Nephron progenitor cell (in vitro differentiated cells): ENCODE results near the gene MMAB.

Source experiments
- DNase-seq: peaks from one replicate; pipeline ENCODE4 v3.0.0; 2021
- H3K27ac Mint-ChIP-seq: 2 replicates; pipeline ENCODE4 v1.8.0; 2021; ENCODE audit warnings: mild to moderate bottlenecking, moderate library complexity, mixed read lengths
- H3K27me3 Mint-ChIP-seq: 2 replicates; pipeline ENCODE4 v1.8.0; 2021; ENCODE audit warnings: mild to moderate bottlenecking, low read depth, mixed read lengths; ENCODE audit not compliant: poor library complexity
- H3K36me3 Mint-ChIP-seq: 2 replicates; pipeline ENCODE4 v1.8.0; 2021; ENCODE audit warnings: low read depth, mixed read lengths
- H3K4me1 Mint-ChIP-seq: 2 replicates; pipeline ENCODE4 v1.8.0; 2021; ENCODE audit warnings: mixed read lengths
- H3K4me3 Mint-ChIP-seq: 2 replicates; pipeline ENCODE4 v1.8.0; 2021; ENCODE audit warnings: mild to moderate bottlenecking, moderate library complexity, mixed read lengths
- H3K9me3 Mint-ChIP-seq: 2 replicates; pipeline ENCODE4 v1.8.0; 2021; ENCODE audit warnings: mild to moderate bottlenecking, moderate library complexity, mixed read lengths
- TF ChIP-seq, protein P1 (sequence below): fragments of 200-600 bp; sonication (generic); IDR thresholded peaks from 2 replicates; pipeline ENCODE4 v1.5.0; 2021; ENCODE audit warnings: antibody characterized with exemption

Gene MMAB

DNA sequence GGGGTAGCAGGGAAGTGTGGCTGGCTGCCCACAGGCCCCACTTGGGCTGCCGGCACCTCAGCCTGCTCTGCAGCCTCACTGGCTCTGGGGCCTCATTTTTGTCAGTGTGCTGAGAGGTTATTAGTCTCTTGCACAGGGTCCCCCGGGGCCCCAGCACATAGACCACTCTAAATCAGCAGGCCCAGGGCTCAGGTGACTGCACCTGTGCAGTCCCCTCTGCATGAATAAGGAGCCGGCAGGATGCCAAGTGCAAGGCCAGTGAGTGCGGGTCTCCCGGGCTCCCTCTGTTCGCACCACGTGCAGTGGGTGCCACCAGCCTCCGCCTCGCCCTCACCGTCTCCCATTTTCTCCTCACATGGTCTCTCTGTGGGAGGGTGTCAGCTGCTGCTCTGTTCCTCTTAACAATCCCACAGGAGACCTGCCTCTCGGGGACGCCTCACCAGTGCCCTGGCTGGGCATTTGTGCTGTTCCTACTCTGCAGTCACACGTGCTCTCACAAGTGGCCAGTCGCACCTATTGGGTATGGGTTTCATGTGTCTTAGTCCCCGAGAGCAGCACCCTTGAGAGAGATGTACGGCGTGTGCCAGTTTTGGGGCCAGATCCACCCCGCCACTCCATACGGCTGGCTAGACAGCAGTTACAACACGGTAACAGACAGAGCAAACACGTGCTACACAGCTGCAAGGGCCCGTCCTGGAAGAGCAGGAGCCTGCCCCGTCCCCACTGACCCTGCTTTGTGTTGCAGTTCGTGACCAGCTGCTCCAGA lies 40.4 kb downstream of the MMAB start:
- peaks cover 19% of the 10 kb centered on the region for H3K4me1 Mint-ChIP-seq
- H3K36me3 Mint-ChIP-seq: peaks cover 25% of the 10 kb centered on the region
- H3K27ac Mint-ChIP-seq: no peak overlapping the region
- no peaks in the 10 kb centered on the region for H3K27me3 Mint-ChIP-seq
- H3K4me3 Mint-ChIP-seq: no peak overlapping the region
- H3K9me3 Mint-ChIP-seq: no peaks in the 10 kb centered on the region
- TF ChIP-seq, protein P1, sequence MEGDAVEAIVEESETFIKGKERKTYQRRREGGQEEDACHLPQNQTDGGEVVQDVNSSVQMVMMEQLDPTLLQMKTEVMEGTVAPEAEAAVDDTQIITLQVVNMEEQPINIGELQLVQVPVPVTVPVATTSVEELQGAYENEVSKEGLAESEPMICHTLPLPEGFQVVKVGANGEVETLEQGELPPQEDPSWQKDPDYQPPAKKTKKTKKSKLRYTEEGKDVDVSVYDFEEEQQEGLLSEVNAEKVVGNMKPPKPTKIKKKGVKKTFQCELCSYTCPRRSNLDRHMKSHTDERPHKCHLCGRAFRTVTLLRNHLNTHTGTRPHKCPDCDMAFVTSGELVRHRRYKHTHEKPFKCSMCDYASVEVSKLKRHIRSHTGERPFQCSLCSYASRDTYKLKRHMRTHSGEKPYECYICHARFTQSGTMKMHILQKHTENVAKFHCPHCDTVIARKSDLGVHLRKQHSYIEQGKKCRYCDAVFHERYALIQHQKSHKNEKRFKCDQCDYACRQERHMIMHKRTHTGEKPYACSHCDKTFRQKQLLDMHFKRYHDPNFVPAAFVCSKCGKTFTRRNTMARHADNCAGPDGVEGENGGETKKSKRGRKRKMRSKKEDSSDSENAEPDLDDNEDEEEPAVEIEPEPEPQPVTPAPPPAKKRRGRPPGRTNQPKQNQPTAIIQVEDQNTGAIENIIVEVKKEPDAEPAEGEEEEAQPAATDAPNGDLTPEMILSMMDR: no peak
- no peak for DNase-seq

DNA sequence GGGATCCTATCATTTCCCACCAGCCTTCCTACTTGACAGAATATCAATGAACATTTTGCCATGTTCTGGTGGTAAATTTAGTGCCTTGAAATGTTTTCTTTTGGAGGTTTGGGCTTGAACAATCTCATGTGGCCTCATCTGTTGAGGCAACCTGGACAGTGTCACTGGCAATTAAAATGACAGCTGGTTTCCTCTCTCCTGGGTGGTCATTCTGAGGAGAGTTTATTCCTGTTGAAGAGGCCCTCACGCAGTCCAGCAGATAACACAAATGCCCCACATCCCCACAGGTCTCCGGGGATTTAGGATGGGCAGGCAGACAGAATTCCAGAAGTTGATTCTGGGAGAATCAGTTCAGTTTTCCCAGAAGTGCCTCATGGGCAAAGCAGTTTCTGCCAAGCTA lies 41.9 kb downstream of the MMAB start:
- DNase-seq: no peak
- TF ChIP-seq, protein P1: no peak

DNA sequence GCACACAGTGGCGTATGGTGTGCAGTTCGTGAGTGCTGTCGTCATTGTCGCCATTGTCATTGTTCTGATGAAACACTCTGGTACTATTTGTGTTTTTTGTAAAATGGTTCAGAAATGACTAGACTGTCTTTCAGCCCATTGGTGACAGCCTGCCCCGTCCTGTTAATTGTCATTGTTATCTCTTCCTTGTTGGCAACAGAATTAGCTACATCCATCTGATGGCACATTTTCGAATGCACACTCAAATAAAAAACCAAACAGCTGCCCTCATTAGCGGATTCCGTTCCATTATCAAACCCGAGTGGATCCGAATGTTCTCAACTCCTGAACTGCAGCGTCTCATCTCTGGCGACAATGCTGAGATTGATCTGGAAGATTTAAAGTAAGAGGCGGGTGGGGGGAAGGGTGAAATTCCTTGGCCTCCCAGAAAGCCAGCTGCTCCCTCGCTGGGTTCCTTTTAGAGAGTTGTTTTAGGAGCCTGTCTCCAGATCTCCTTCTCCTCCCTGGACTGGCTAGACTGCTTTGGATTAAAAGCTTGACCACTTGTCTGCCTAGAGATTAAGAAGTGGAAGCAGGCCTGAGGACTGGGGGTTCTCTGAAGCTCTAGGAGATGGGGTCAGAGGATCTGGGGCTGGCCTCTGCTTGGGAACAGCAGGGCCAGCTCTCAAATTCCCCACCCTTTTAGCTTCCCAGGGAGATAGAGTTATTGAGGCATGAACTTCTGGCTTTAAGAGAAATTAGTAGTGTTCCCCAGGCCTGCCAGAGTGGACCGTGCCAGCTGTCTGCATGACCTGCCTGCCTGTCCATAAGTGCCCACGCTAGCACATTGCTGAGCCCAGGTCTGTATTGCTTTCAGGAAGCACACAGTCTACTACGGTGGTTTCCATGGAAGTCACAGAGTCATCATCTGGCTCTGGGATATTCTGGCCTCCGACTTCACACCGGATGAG lies 43.3 kb downstream of the MMAB start:
- H3K4me3 Mint-ChIP-seq: no peak overlapping the region
- TF ChIP-seq, protein P1: no peak
- H3K9me3 Mint-ChIP-seq: no peaks in the 10 kb centered on the region
- peak overlapping the region; percentile 71 for H3K27ac Mint-ChIP-seq
- H3K36me3 Mint-ChIP-seq: peaks cover 35% of the 10 kb centered on the region
- no peaks in the 10 kb centered on the region for H3K27me3 Mint-ChIP-seq
- H3K4me1 Mint-ChIP-seq: peaks cover 30% of the 10 kb centered on the region
- DNase-seq: no peak

More for the DNA sequence above, 41.9 kb downstream of the MMAB start:
- no peak overlapping the region for H3K27ac Mint-ChIP-seq
- no peak overlapping the region for H3K4me3 Mint-ChIP-seq
- H3K27me3 Mint-ChIP-seq: no peaks in the 10 kb centered on the region
- H3K36me3 Mint-ChIP-seq: peaks cover 29% of the 10 kb centered on the region
- peaks cover 26% of the 10 kb centered on the region for H3K4me1 Mint-ChIP-seq
- H3K9me3 Mint-ChIP-seq: no peaks in the 10 kb centered on the region

DNA sequence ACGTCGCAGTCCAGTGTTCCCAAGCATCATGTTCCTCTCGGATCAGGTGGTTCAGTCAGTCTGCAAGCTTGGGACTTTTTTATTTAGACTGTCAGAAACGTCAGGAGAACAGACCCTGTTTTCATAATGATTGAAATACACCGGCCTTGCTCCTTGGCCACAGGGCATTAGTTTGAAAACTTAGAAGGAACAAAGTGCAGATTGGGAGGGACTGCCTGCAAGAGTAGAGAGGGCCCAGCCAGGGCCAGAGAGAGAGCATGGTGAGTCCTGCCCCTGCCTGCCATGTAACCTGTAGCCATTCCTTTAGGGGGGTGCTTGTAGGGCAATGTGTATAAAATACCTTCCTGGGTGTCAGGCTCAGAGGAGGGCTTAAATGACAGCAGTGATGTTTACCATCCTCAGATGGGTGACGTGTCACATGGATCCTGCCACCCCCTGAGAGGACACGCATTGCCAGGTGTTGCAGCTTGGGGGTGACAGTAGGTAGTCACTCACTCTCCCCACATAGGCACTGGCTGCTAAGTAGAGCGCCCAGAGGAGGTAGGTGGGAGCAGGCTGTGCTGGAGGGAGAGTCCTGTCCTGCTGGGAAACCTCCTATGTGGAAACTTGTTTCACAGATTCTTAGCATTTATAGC lies 45.7 kb downstream of the MMAB start:
- Mint-ChIP-seq H3K4me3 (no peak overlapping the region), H3K27ac (peak overlapping the region; percentile 67), H3K4me1 (peaks cover 43% of the 10 kb centered on the region), H3K27me3 (no peaks in the 10 kb centered on the region), H3K9me3 (no peaks in the 10 kb centered on the region), H3K36me3 (peaks cover 36% of the 10 kb centered on the region)
- no peak for DNase-seq
- TF ChIP-seq, protein P1: no peak

DNA sequence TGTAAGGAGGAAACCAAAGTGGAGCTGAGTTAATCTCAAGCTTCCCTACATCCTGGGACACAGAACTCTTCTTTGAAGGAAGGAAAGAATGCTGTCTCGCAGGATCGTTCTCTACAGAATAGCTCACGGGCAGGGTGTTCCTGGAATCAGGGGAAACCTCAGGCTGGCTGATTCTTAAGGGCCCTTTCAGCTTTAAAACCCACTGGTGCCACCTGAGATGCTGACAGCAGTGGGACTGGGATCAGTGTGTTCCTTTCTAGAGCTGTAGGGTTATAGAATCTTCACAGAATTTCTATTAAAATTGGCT lies 48.1 kb downstream of the MMAB start:
- Mint-ChIP-seq H3K9me3 (no peaks in the 10 kb centered on the region), H3K4me3 (no peak overlapping the region), H3K4me1 (peaks cover 35% of the 10 kb centered on the region), H3K27ac (peak overlapping the region; percentile 51), H3K36me3 (peaks cover 49% of the 10 kb centered on the region), H3K27me3 (no peaks in the 10 kb centered on the region)
- TF ChIP-seq, protein P1: no peak
- DNase-seq: no peak
